Natural killer cell (primary cell): ENCODE measurements around the gene SLC13A5. TPM values are rescaled to one million over a fixed set of nuclear protein-coding genes. Genes with fewer than 3 reads are reported as not detected.

Source experiments
- ATAC-seq, 3 donors: fragments of 150-1000 bp in 2 of 3; fragments of 200-7000 bp in 1 of 3; cut with Tn5 transposase; 1 replicate in 1 of 3; 2 replicates in 2 of 3; pipeline ENCODE4 v1.10.0; 2021; ENCODE audit warnings: mild to moderate bottlenecking in 2 of 3, moderate library complexity in 2 of 3
- DNase-seq, 2 donors: peaks; one replicate each; pipeline versions ENCODE4 v3.0.0 to v3.0.0-alpha.2; 2013 to 2021; ENCODE audit warnings: mixed read lengths in 1 of 2
- H3K27ac ChIP-seq: one replicate; pipeline ENCODE4 v1.5.1; 2013; ENCODE audit warnings: mild to moderate bottlenecking, low read length
- H3K27me3 ChIP-seq: one replicate; pipeline ENCODE4 v1.6.1; 2013; ENCODE audit warnings: low read length; ENCODE audit not compliant: control insufficient read depth, insufficient read depth
- H3K36me3 ChIP-seq: one replicate; pipeline ENCODE4 v1.6.1; 2013; ENCODE audit warnings: low read length; ENCODE audit not compliant: control insufficient read depth, insufficient read depth
- H3K4me1 ChIP-seq: one replicate; pipeline ENCODE4 v1.6.1; 2013; ENCODE audit warnings: low read length; ENCODE audit not compliant: control insufficient read depth, insufficient read depth
- H3K4me3 ChIP-seq: one replicate; pipeline ENCODE4 v1.5.1; 2013; ENCODE audit warnings: low read length
- H3K9me3 ChIP-seq: one replicate; pipeline ENCODE4 v1.6.1; 2013; ENCODE audit warnings: low read length; ENCODE audit not compliant: control insufficient read depth, insufficient read depth
- H3K27ac Mint-ChIP-seq, 2 donors: one replicate each; pipeline ENCODE4 v1.8.0; 2022; ENCODE audit warnings: mild to moderate bottlenecking in 2 of 2, mixed read lengths in 2 of 2, moderate library complexity in 1 of 2
- H3K27me3 Mint-ChIP-seq, 2 donors: one replicate each; pipeline ENCODE4 v1.8.0; 2022; ENCODE audit warnings: low read depth in 2 of 2, mixed read lengths in 2 of 2
- H3K36me3 Mint-ChIP-seq: one replicate; pipeline ENCODE4 v1.8.0; 2022; ENCODE audit warnings: mixed read lengths
- H3K4me1 Mint-ChIP-seq, 2 donors: one replicate each; pipeline ENCODE4 v1.8.0; 2022; ENCODE audit warnings: mixed read lengths in 2 of 2
- H3K4me3 Mint-ChIP-seq: one replicate; pipeline ENCODE4 v1.8.0; 2022; ENCODE audit warnings: mild to moderate bottlenecking, moderate library complexity, mixed read lengths
- H3K9me3 Mint-ChIP-seq, 2 donors: one replicate each; pipeline ENCODE4 v1.8.0; 2022; ENCODE audit warnings: mixed read lengths in 2 of 2
- WGBS: methylation state at CpG from one replicate; pipeline ENCODE4 v1.1.7; 2013; ENCODE audit warnings: missing lambda C conversion rate; ENCODE audit not compliant: insufficient coverage; 5-methylcytosine and 5-hydroxymethylcytosine counted together
- intact Hi-C: fragments of 100-400 bp; cut with micrococcal nuclease; formaldehyde crosslinking; loops from one replicate; pipeline ENCODE4 v1.14.2; 2022
- total RNA-seq, 4 donors: library from RNA; stranded (reverse); fragments of 120-200 nt in 1 of 4; gene quantifications; one replicate each; pipeline versions ENCODE4 v1.2.3 to v1.2.4, GENCODE V29; 2013 to 2022
- TF ChIP-seq, protein P1 (sequence below): fragments of 200-600 bp; IDR thresholded peaks from one replicate; pipeline ENCODE4 v1.8.0; 2022; ENCODE audit warnings: antibody characterized with exemption

SLC13A5 gene
- total RNA-seq, 3 donors from 2014 or later (not counting 1 experiment from before 2014, with no cell fraction given): not detected

DNA sequence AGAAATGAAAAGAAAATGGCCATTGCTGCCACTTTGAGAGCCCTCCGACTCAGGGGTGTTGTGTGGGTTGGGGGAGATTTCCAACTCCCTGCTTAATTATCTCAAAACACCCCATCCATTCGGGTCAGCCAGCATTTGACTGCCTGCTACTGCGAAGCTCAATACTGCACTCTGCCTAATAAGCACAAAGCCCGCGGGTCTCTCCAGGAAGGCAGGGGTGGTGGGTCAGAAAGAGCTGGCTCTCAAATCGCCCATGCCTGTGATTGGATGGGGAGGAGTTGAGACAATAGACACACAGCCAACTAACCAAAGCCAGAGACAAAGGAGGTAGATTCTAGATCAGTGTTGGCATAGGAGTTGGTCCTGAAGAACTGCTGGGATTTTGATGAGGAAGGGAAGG lies 40.4 kb upstream of the SLC13A5 start:
- H3K9me3 ChIP-seq: no peaks in the 10 kb centered on the region
- no peak for ATAC-seq
- no peaks in the 10 kb centered on the region for H3K27me3 Mint-ChIP-seq
- peak overlapping the region; percentile 78 for H3K4me3 Mint-ChIP-seq
- peaks cover 9% of the 10 kb centered on the region for H3K36me3 ChIP-seq
- 93% methylated on average over 3 of the region's 6 CpGs for WGBS
- no peaks in the 10 kb centered on the region for H3K36me3 Mint-ChIP-seq
- H3K4me3 ChIP-seq: no peak overlapping the region
- no peaks in the 10 kb centered on the region for H3K9me3 Mint-ChIP-seq
- H3K4me1 ChIP-seq: peaks cover 59% of the 10 kb centered on the region
- intact Hi-C loops: loop anchor here (10.0 kb wide), 1 partner anchor 261 kb away; the partner anchor contains the start of gene RNASEK
- H3K27me3 ChIP-seq: no peaks in the 10 kb centered on the region
- peaks cover 60 to 62% of the 10 kb centered on the region in 2 donors for H3K4me1 Mint-ChIP-seq
- H3K27ac ChIP-seq: peak overlapping the region; percentile 60
- DNase-seq: no peak
- H3K27ac Mint-ChIP-seq: peak overlapping the region; percentile 90 to 97
- TF ChIP-seq, protein P1, sequence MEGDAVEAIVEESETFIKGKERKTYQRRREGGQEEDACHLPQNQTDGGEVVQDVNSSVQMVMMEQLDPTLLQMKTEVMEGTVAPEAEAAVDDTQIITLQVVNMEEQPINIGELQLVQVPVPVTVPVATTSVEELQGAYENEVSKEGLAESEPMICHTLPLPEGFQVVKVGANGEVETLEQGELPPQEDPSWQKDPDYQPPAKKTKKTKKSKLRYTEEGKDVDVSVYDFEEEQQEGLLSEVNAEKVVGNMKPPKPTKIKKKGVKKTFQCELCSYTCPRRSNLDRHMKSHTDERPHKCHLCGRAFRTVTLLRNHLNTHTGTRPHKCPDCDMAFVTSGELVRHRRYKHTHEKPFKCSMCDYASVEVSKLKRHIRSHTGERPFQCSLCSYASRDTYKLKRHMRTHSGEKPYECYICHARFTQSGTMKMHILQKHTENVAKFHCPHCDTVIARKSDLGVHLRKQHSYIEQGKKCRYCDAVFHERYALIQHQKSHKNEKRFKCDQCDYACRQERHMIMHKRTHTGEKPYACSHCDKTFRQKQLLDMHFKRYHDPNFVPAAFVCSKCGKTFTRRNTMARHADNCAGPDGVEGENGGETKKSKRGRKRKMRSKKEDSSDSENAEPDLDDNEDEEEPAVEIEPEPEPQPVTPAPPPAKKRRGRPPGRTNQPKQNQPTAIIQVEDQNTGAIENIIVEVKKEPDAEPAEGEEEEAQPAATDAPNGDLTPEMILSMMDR: no peak

DNA sequence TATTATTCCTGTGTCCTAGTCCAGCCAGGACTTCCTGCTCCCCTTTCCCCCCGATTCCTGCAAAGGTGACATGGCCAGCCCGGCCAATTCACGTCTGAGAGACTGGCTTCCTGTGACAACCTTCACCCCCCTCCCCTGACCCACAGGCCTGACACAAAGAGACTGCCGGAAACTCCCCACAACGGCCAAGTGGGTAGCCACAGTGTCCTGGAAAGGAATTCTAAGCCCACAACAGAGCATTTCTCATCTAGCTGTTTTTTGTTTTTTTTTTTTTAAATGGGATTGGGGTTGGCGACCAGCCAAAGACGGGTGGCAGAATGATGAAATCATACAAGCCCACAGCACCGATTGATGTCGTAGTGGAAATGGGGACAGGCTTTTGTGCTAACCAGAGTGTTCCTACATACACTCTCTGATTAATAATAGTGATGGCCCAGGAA lies 39.9 kb upstream of the SLC13A5 start:
- intact Hi-C loops: loop anchor here (10.0 kb wide), 1 partner anchor 262 kb away; the partner anchor contains the start of gene RNASEK
- ATAC-seq (peak; percentile 59 to 78 (median 60)), DNase-seq (peak; percentile 56 to 80)
- Histone ChIP-seq H3K4me1 (peaks cover 54% of the 10 kb centered on the region), H3K27me3 (no peaks in the 10 kb centered on the region), H3K36me3 (peaks cover 3% of the 10 kb centered on the region), H3K9me3 (no peaks in the 10 kb centered on the region), H3K27ac (peak overlapping the region; percentile 60), H3K4me3 (no peak overlapping the region)
- peaks cover 55 to 57% of the 10 kb centered on the region in 2 donors for H3K4me1 Mint-ChIP-seq
- no peaks in the 10 kb centered on the region for H3K36me3 Mint-ChIP-seq
- H3K27me3 Mint-ChIP-seq: no peaks in the 10 kb centered on the region
- H3K4me3 Mint-ChIP-seq: peak overlapping the region; percentile 78
- no peaks in the 10 kb centered on the region for H3K9me3 Mint-ChIP-seq
- TF ChIP-seq, protein P1: no peak
- WGBS: 13% methylated on average over 9 of the region's 9 CpGs
- H3K27ac Mint-ChIP-seq: peak overlapping the region; percentile 90 to 97

DNA sequence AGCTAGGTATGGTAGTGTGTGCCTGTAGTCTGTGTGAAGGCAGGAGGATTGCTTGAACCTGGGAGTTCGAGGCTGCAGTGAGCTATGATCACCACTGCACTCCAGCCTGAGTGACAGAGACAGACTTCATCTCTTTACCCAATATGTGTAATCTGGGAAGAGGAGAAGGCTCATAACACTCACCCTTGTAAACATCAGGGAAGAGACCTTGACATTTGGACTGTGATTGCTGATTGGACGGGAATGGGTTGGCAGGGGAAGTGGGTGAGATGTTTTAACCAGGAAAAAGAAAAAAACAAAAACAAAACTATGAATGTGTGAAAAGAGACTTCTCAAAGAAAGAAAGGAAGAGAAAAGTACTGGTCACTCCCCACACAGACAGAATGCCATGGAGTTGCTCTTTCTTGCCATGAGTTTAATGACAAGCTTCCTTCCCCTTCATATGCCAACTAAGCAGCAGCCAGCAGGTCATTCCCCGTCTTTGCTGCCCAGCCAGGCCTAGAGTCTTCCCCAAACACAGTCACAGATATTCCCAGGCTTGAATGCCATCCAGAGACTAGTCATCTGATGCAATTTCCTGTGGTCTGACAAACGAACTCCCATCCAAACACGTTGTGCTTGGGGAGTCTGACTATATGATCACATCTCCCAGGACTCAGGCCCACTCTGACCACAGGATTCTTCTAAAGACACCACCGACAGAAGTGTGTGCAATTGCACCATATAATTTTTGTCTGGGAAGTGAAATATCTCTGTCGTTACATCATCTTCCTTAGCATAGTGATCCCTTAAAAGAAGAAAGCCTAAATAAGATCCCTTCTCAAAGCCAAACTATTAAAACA lies 39.1 kb upstream of the SLC13A5 start:
- no peaks in the 10 kb centered on the region for H3K27me3 ChIP-seq
- peak overlapping the region; percentile 60 for H3K27ac ChIP-seq
- WGBS: 40% methylated on average over 4 of the region's 7 CpGs
- DNase-seq (peak in 1 of 2 donors; percentile 22), ATAC-seq (no peak)
- intact Hi-C loops: loop anchor here (10.0 kb wide), 1 partner anchor 263 kb away; the partner anchor contains the start of gene RNASEK
- peak overlapping the region; percentile 90 to 97 for H3K27ac Mint-ChIP-seq
- H3K9me3 ChIP-seq: no peaks in the 10 kb centered on the region
- H3K4me3 Mint-ChIP-seq: peak overlapping the region; percentile 78
- no peaks in the 10 kb centered on the region for H3K36me3 ChIP-seq
- H3K36me3 Mint-ChIP-seq: no peaks in the 10 kb centered on the region
- H3K4me1 ChIP-seq: peaks cover 47% of the 10 kb centered on the region
- peaks cover 0 to under 1% of the 10 kb centered on the region in 2 donors for H3K27me3 Mint-ChIP-seq
- no peak overlapping the region for H3K4me3 ChIP-seq
- H3K4me1 Mint-ChIP-seq: peaks cover 48 to 50% of the 10 kb centered on the region in 2 donors
- TF ChIP-seq, protein P1: no peak
- H3K9me3 Mint-ChIP-seq: no peaks in the 10 kb centered on the region
